A549 (cell line): ENCODE results near the gene HHATL. TPM values are rescaled to one million over a fixed set of nuclear protein-coding genes. Genes with fewer than 3 reads are reported as not detected.

Experiments used
- ATAC-seq, 2 experiments: fragments of 200-7000 bp in 1 of 2; fragments of >200 bp in 1 of 2; cut with Nextera tagmentation in 1 of 2; cut with Tn5 transposase in 1 of 2; 3 replicates each; pipeline versions ENCODE4 v1.8.0 to v1.9.1; 2018 to 2020; ENCODE audit warnings: mild to moderate bottlenecking in 1 of 2, moderate library complexity in 1 of 2
- CTCF ChIA-PET: fragments of 300-600 bp; sonication (Branson Sonifier 250); formaldehyde crosslinking; extraction: SDS; loops from one replicate; lab custom pipeline; 2021; ENCODE audit warnings: antibody characterized with exemption, inconsistent platforms; lab: Yijun Ruan, JAX
- POLR2A ChIA-PET: fragments of 350-600 bp; formaldehyde crosslinking; extraction: SDS; loops from one replicate; lab custom pipeline; 2021; ENCODE audit warnings: antibody characterized with exemption, inconsistent platforms; lab: Yijun Ruan, JAX
- DNase-seq, 2 experiments: peaks; one replicate each; pipeline versions ENCODE4 v3.0.0 to v3.0.0-alpha.2; 2011 to 2016; ENCODE audit warnings: low read depth in 1 of 2, low spot score in 1 of 2
- FAIRE-seq: peaks from 2 replicates; lab custom pipeline; 2011; peaks lifted over from hg19 to GRCh38; lab: Jason Lieb, UNC
- H3K27ac ChIP-seq, 2 experiments: fragments of >200 bp; sonication (Bioruptor Twin); formaldehyde crosslinking; 3 replicates each; pipeline ENCODE4 v1.5.1; 2016 to 2017
- H3K4me1 ChIP-seq: fragments of >200 bp; sonication (Bioruptor Twin); formaldehyde crosslinking; 3 replicates; pipeline ENCODE4 v1.6.1; 2016
- H3K4me2 ChIP-seq: fragments of >200 bp; sonication (Bioruptor Twin); formaldehyde crosslinking; 3 replicates; pipeline ENCODE4 v1.6.1; 2016
- H3K4me3 ChIP-seq: fragments of >200 bp; sonication (Bioruptor Twin); formaldehyde crosslinking; 3 replicates; pipeline ENCODE4 v1.5.1; 2016
- H3K9me3 ChIP-seq: fragments of >200 bp; sonication (Bioruptor Twin); formaldehyde crosslinking; 3 replicates; pipeline ENCODE4 v1.6.1; 2016
- BHLHE40 ChIP-seq: IDR thresholded peaks from 2 replicates; pipeline ENCODE4 v1.6.1; 2012; ENCODE audit warnings: low read depth, low read length, inconsistent platforms
- CEBPB ChIP-seq, 2 experiments: fragments of >200 bp in 1 of 2; sonication (Bioruptor Twin) in 1 of 2; formaldehyde crosslinking in 1 of 2; IDR thresholded peaks; 2 replicates each; pipeline ENCODE4 v1.6.1; 2012 to 2016
- EP300 ChIP-seq, 2 experiments: fragments of >200 bp; sonication (Bioruptor Twin); formaldehyde crosslinking; IDR thresholded peaks; 2 replicates in 1 of 2; 3 replicates in 1 of 2; pipeline ENCODE4 v1.6.1; 2016 to 2017
- FOSB ChIP-seq: fragments of 250-450 bp; sonication (Bioruptor Pico); IDR thresholded peaks from 2 replicates; pipeline ENCODE4 v1.5.0; 2020; ENCODE audit warnings: mild to moderate bottlenecking, moderate library complexity
- FOSL2 ChIP-seq, 2 experiments: fragments of 450-650 bp in 1 of 2; fragments of >200 bp in 1 of 2; sonication (Bioruptor Twin) in 1 of 2; formaldehyde crosslinking; IDR thresholded peaks; 2 replicates each; pipeline versions ENCODE4 v1.5.0 to v1.6.1; 2016 to 2020; ENCODE audit warnings: mild to moderate bottlenecking in 1 of 2, moderate library complexity in 1 of 2
- KDM1A ChIP-seq: fragments of 200-600 bp; sonication (generic); IDR thresholded peaks from 2 replicates; pipeline ENCODE4 v1.6.1; 2016; ENCODE audit warnings: low read depth, mild to moderate bottlenecking
- MYC ChIP-seq: IDR thresholded peaks from 2 replicates; pipeline ENCODE4 v1.6.1; 2012; ENCODE audit warnings: mild to moderate bottlenecking, inconsistent platforms, low read length, improper control_type of control experiment, borderline replicate concordance
- NFE2L2 ChIP-seq: fragments of 150-350 bp; conservative IDR thresholded peaks from 2 replicates; pipeline ENCODE4 v1.6.1; 2014; ENCODE audit warnings: low read length
- NR3C1 ChIP-seq: fragments of >200 bp; sonication (Bioruptor Twin); formaldehyde crosslinking; IDR thresholded peaks from 3 replicates; pipeline ENCODE4 v1.6.1; 2017
- PHF8 ChIP-seq: fragments of 200-600 bp; sonication (generic); IDR thresholded peaks from 2 replicates; pipeline ENCODE4 v1.6.1; 2016; ENCODE audit warnings: low read depth, mild to moderate bottlenecking, antibody characterized with exemption, moderate library complexity, borderline replicate concordance
- POLR2A ChIP-seq: IDR thresholded peaks from 2 replicates; pipeline ENCODE4 v1.6.1; 2012; ENCODE audit warnings: mild to moderate bottlenecking, low read length
- POLR2AphosphoS2 ChIP-seq: conservative IDR thresholded peaks from 2 replicates; pipeline ENCODE4 v1.6.1; 2012; ENCODE audit warnings: low read length, improper control_type of control experiment, inconsistent platforms
- RCOR1 ChIP-seq: fragments of 150-350 bp; IDR thresholded peaks from 2 replicates; pipeline ENCODE4 v1.6.1; 2014; ENCODE audit warnings: antibody characterized with exemption, low read length, low read depth
- SREBF2 ChIP-seq: fragments of 450-650 bp; IDR thresholded peaks from 2 replicates; pipeline ENCODE4 v1.6.1; 2014; ENCODE audit warnings: mild to moderate bottlenecking, moderate library complexity
- TFCP2L1 ChIP-seq: fragments of 250-450 bp; sonication (Bioruptor Pico); IDR thresholded peaks from 2 replicates; pipeline ENCODE4 v1.5.0; 2021; ENCODE audit warnings: mild to moderate bottlenecking
- TP53 ChIP-seq: fragments of 250-450 bp; sonication (Bioruptor Pico); IDR thresholded peaks from 2 replicates; pipeline ENCODE4 v1.5.0; 2021; ENCODE audit warnings: mild to moderate bottlenecking, moderate library complexity
- ZFP36 ChIP-seq: fragments of 450-650 bp; IDR thresholded peaks from 2 replicates; pipeline ENCODE4 v1.6.1; 2014; ENCODE audit warnings: borderline replicate concordance; ENCODE audit not compliant: partially characterized antibody
- ZNF302 ChIP-seq: fragments of 250-450 bp; sonication (Bioruptor Pico); IDR thresholded peaks from 2 replicates; pipeline ENCODE4 v1.9.0; 2021; ENCODE audit warnings: inconsistent platforms, mild to moderate bottlenecking, moderate library complexity
- WGBS: methylation state at CpG from one replicate; pipeline ENCODE4 v1.1.6; 2017; ENCODE audit errors: missing lambda C conversion rate; 5-methylcytosine and 5-hydroxymethylcytosine counted together
- polyA plus RNA-seq, 4 experiments: library from polyadenylated mRNA; depleted of rRNA in 3 of 4; stranded (reverse); fragments of >200 nt; fragmentation: RNase III in 1 of 4; extraction: RNeasy Plus Mini Kit Qiagen cat#74134 plus additional on column Dnase treatment in 1 of 4; gene quantifications; 2 replicates in 3 of 4; 3 replicates in 1 of 4; pipeline ENCODE4 v1.2.3, GENCODE V29; 2011 to 2017
- TF ChIP-seq, protein P1 (sequence below): fragments of >200 bp; sonication (Bioruptor Twin); formaldehyde crosslinking; IDR thresholded peaks from 2 replicates; pipeline ENCODE4 v1.6.1; 2016
- TF ChIP-seq, protein P2 (sequence below): IDR thresholded peaks from 2 replicates; pipeline ENCODE4 v1.6.1; 2012; ENCODE audit warnings: low read depth, borderline replicate concordance
- TF ChIP-seq, protein P3 (sequence below): fragments of 450-650 bp; IDR thresholded peaks from 2 replicates; pipeline ENCODE4 v1.6.1; 2014; ENCODE audit warnings: antibody characterized with exemption
- TF ChIP-seq, protein P4 (sequence below): IDR thresholded peaks from 2 replicates; pipeline ENCODE4 v1.6.1; 2012
- TF ChIP-seq, protein P5 (sequence below): fragments of 150-350 bp; IDR thresholded peaks from 2 replicates; pipeline ENCODE4 v1.6.1; 2014; ENCODE audit warnings: low read depth, mild to moderate bottlenecking, low read length
- TF ChIP-seq, protein P6 (sequence below): fragments of 250-450 bp; sonication (Bioruptor Pico); IDR thresholded peaks from 2 replicates; pipeline ENCODE4 v1.5.0; 2020; ENCODE audit warnings: low read depth, mild to moderate bottlenecking, moderate library complexity

HHATL gene
- polyA plus RNA-seq, 2 of the 4 experiments (the other 2 are of a cell fraction) = not detected

DNA sequence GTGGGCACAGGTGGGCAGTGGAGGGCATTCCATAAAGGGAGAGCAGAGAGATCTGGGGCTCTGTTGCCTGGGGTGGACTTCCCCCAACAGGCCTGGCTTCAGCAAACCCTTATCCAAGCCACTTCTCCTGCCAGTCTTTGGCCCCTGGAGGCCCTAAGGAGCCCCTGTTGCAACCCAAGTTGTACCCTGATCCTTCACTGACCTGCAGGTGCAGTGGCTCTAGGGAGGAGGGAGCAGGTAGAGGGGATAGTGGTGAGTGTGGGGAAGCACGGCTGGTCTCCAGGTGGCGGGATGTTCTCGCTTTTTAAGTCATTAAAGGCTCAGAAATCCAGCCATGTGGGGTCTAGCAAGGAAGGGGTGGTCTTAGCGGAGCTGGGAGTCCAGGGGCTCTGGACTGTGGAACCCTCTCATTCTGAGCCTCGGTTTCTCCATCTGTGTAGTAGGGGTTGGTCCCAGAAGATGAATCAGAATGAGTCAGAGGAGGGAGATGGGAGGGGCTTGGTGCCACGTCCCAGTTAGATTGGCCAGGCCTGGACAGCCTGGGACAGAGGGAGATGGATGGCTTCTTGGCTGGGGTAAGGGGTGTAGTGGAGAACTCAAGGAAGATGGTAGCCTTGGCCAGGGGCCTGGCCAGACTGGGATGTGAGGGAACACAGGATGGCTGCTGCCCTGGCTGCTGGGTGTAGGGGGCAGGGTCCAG is 46.5 kb downstream of the HHATL start:
- ATAC-seq = no peak
- WGBS = 96% methylated on average over 6 of the region's 6 CpGs
- no peak for FAIRE-seq
- Histone ChIP-seq H3K4me1 (peaks cover 33% of the 10 kb centered on the region), H3K27ac (peak overlapping the region in 1 of 2 experiments; percentile 97; a peak in 3 of 6 replicates)
- POLR2A ChIA-PET = no interaction called here
- TF ChIP-seq CEBPB (IDR thresholded peaks at IDR 0.05) (no peak), SREBF2 (no peak), FOSL2 (IDR thresholded peaks at IDR 0.05) (no peak), FOSL2 (CRISPR knock-in tag; IDR thresholded peaks at IDR 0.05) (peak; percentile 15; the same call in 1 of the 2 replicates)
- TF ChIP-seq, protein P1, sequence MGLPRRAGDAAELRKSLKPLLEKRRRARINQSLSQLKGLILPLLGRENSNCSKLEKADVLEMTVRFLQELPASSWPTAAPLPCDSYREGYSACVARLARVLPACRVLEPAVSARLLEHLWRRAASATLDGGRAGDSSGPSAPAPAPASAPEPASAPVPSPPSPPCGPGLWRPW = no peak
- TF ChIP-seq, all 56 proteins: peak for 1
- no peaks in the 10 kb centered on the region for H3K9me3 ChIP-seq
- DNase-seq = no peak
- H3K4me2 ChIP-seq = peak overlapping the region; percentile 96; the same call in 2 of the 3 replicates
- H3K4me3 ChIP-seq = no peak overlapping the region
- CTCF ChIA-PET = interaction anchor here (1.3 kb wide), 2 partner anchors 40 to 88 kb away, joined by 3 read pairs; no protein-coding TSS in a partner anchor

DNA sequence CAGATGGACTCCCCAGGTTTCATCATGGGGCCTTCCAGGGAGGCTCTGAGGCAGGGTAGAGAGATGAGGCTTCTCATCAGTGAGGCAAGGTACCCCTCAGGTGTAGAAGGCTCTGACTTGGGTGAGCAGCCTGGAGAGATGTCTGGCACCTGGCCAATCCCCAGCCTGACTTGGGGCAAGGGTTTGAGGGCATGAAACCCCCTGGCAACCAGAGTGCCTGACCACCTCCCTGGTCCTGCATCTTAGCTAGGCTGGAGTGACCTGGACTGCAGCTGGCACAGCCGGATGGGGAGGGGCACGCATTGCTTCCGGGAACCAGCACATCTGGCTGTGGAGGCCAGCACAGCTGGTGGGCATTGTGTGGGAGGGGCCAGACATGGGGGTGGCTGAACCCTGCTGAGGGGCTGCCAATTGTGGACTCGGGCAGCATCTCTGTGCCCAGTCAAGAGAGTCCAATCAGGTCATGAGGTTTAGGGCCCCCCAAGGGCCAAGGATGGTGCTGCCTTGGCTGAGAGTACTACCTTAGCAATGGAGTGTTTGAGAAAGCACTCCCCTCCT is 47.2 kb downstream of the HHATL start:
- peak overlapping the region; percentile 87 to 97 for H3K27ac ChIP-seq
- POLR2A ChIA-PET = no interaction called here
- no peak for ATAC-seq
- DNase-seq = no peak
- CTCF ChIA-PET = interaction anchor here (1.3 to 1.7 kb wide), 3 partner anchors 14 to 89 kb away, joined by 3 to 4 read pairs (median 3); no protein-coding TSS in a partner anchor
- H3K9me3 ChIP-seq = no peaks in the 10 kb centered on the region
- no peak for FAIRE-seq
- H3K4me3 ChIP-seq = peak overlapping the region; percentile 69
- peak overlapping the region; percentile 96 for H3K4me2 ChIP-seq
- TF ChIP-seq, protein P2, sequence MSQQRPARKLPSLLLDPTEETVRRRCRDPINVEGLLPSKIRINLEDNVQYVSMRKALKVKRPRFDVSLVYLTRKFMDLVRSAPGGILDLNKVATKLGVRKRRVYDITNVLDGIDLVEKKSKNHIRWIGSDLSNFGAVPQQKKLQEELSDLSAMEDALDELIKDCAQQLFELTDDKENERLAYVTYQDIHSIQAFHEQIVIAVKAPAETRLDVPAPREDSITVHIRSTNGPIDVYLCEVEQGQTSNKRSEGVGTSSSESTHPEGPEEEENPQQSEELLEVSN = no peak
- no peak for TF ChIP-seq POLR2AphosphoS2
- TF ChIP-seq, all 56 proteins: peak for 0
- WGBS = no CpG with 5 or more reads among the region's 4 CpGs
- peaks cover 37% of the 10 kb centered on the region for H3K4me1 ChIP-seq

DNA sequence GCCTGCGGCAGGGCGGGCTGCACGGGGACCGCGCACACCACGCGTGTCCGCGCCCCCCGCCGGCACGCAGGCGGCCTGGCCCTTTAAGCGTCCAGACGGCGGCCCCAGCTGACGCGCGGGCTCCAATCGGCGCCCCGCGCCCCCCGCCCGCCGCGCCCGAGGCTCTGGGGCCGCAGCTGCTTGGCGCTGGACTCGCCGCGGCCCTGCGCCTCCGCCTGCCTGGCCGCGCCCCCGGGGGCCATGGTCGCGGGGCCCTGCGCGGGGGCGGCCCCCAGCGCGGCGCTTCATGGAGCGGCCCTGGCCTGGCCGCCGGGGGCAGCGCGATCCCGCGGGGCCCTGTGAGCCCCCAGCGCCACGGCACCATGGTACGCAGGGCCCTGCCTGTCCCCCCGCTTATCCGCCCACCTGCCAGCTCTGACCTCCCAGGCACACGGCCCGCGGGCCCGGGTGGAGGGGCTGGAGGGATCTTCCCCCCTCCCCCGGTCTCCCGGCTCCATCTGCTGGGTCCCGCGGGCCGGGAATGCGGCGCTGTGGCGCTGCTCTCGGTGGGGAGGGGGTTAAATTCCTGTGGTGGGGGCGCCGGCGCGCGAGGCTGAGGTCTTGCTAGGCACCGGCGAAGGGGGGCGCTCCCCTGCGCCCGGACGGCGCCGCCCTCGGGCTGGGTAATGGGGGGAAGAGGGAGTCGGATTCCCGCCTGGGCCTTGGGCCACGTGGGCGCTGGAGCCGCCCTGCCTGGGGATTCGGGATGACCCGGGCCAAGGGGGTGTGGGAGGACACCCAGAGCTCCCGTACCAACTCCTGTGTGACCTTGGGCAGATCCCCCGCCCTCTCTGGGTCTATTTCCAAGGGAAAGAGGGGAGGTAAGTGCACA is 48.0 kb downstream of the HHATL start:
- FAIRE-seq = no peak
- ATAC-seq = peak; percentile 26 to 28; a peak in 5 of 6 replicates
- ChIA-PET POLR2A (interaction anchor here (1.5 kb wide), 1 partner anchor 54 kb away, joined by 8 read pairs; the partner anchor contains the start of gene NKTR), CTCF (interaction anchor here (0.9 to 1.7 kb wide), 4 partner anchors 15 to 91 kb away, joined by 3 to 4 read pairs (median 3); no protein-coding TSS in a partner anchor)
- Histone ChIP-seq H3K9me3 (no peaks in the 10 kb centered on the region), H3K4me3 (peak overlapping the region; percentile 69), H3K4me1 (peaks cover 37% of the 10 kb centered on the region), H3K4me2 (peak overlapping the region; percentile 96), H3K27ac (peak overlapping the region; percentile 87 to 97)
- WGBS = no CpG with 5 or more reads among the region's 94 CpGs
- peak in 1 of 2 experiments; percentile 32 for DNase-seq
- TF ChIP-seq KDM1A (peak; percentile 71; the same call in 1 of the 2 replicates), PHF8 (peak; percentile 45; the same call in 1 of the 2 replicates), ZFP36 (peak; percentile 24), FOSB (CRISPR knock-in tag) (no peak), RCOR1 (no peak), TFCP2L1 (no peak), MYC (0 out of 2 replicates have a peak, but pooled peaks have one; percentile 45), NFE2L2 (no peak), ZNF302 (CRISPR knock-in tag) (no peak), EP300 (IDR thresholded peaks at IDR 0.05) (no peak), NR3C1 (no peak), POLR2AphosphoS2 (no peak), BHLHE40 (no peak), POLR2A (0 out of 2 replicates have a peak, but pooled peaks have one; percentile 6), TP53 (no peak)
- TF ChIP-seq, protein P3, sequence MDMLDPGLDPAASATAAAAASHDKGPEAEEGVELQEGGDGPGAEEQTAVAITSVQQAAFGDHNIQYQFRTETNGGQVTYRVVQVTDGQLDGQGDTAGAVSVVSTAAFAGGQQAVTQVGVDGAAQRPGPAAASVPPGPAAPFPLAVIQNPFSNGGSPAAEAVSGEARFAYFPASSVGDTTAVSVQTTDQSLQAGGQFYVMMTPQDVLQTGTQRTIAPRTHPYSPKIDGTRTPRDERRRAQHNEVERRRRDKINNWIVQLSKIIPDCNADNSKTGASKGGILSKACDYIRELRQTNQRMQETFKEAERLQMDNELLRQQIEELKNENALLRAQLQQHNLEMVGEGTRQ = peak; percentile 68
- TF ChIP-seq, protein P2 = peak; percentile 91
- TF ChIP-seq, protein P4, sequence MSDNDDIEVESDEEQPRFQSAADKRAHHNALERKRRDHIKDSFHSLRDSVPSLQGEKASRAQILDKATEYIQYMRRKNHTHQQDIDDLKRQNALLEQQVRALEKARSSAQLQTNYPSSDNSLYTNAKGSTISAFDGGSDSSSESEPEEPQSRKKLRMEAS = peak; percentile 94
- TF ChIP-seq, protein P5, sequence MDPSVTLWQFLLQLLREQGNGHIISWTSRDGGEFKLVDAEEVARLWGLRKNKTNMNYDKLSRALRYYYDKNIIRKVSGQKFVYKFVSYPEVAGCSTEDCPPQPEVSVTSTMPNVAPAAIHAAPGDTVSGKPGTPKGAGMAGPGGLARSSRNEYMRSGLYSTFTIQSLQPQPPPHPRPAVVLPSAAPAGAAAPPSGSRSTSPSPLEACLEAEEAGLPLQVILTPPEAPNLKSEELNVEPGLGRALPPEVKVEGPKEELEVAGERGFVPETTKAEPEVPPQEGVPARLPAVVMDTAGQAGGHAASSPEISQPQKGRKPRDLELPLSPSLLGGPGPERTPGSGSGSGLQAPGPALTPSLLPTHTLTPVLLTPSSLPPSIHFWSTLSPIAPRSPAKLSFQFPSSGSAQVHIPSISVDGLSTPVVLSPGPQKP = no peak
- TF ChIP-seq, protein P6, sequence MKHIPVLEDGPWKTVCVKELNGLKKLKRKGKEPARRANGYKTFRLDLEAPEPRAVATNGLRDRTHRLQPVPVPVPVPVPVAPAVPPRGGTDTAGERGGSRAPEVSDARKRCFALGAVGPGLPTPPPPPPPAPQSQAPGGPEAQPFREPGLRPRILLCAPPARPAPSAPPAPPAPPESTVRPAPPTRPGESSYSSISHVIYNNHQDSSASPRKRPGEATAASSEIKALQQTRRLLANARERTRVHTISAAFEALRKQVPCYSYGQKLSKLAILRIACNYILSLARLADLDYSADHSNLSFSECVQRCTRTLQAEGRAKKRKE (CRISPR knock-in tag) = 0 out of 2 replicates have a peak, but pooled peaks have one; percentile 22
